ENCODE data around the gene RNF220.

Gene RNF220

DNA sequence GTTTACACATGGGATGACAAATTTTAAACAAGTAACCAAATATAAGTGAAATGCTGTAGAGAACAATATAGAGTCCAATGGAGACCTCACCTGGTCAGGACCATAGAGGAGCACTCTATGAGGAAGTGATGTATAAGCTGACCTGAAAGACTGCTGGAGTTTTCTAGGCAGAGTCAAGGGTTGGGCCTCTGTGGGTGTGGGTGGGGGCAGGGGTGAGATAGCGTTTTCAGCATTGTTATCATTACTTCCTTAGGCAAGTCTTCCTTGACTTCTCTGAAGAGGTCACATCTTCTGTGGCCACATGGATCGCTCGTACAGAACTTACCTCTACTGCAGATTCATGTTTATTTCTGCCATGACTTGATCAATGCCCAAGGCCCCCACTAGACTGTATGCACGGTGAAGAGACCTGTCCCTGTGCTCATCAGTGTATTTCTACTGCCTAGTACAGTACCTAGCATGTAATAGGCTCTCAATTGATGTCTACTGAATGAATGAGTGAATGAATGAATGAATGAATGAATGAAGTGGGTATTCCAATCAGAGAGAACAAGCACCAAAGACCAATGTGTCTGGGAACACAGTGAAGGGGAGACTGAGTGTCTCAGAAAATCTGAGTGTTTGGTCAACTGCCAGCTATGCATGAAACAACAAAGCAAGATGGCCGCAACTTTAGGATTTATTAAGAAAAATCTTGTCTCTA is 116.5 kb downstream of the RNF220 start:
- DNase-seq (ENCODE audit: low read depth, low spot score), result no peak

DNA sequence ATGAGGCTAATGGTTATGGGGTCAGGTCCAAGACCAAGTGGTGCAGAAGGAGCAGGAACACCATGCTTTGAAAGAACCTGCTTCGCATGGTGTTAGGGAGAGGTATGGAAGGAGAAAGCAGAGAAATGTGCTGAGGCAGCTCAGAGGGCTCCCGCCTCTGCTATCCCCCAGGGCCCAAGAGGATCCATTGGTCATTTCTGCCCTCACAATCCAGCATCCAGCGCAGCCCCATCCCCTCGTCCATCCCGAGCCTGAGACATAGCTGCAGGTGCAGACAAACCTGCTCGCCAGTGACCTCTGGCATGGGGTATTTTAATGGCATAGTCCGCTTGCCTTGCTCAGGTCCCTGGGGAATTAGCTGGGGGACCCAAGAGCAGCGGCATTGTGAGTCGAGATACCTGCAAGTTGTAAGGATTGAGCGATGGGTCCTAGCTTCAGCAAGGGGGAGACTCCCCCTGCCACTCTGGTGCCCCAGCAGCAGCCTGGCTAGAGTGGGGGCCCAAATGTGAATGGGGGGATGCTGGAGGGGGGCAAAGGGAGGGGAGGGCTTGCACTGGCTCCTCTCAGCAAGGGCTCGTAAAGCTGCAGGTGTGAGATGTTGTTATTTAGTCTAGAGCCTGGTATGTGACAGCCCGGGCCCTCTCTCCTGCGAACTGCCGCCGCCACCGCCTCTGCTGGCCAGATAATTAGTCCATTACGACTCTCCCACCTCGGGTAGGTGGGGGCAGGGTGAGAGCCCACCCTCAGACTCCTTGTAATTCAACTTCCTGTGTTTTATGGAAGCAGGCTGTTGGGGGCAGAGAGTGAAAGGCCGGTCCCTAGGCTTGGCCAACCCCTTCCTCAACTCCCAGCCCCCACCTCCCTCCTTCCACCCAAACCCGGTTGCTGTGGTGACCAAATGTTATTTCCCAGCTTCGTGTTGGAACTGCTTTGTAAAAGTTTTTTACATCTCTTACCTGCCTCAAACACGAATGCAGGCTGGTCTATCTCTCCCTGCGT is 118.8 kb downstream of the RNF220 start:
- DNase-seq (ENCODE audit: low read depth, low spot score), result no peak

DNA sequence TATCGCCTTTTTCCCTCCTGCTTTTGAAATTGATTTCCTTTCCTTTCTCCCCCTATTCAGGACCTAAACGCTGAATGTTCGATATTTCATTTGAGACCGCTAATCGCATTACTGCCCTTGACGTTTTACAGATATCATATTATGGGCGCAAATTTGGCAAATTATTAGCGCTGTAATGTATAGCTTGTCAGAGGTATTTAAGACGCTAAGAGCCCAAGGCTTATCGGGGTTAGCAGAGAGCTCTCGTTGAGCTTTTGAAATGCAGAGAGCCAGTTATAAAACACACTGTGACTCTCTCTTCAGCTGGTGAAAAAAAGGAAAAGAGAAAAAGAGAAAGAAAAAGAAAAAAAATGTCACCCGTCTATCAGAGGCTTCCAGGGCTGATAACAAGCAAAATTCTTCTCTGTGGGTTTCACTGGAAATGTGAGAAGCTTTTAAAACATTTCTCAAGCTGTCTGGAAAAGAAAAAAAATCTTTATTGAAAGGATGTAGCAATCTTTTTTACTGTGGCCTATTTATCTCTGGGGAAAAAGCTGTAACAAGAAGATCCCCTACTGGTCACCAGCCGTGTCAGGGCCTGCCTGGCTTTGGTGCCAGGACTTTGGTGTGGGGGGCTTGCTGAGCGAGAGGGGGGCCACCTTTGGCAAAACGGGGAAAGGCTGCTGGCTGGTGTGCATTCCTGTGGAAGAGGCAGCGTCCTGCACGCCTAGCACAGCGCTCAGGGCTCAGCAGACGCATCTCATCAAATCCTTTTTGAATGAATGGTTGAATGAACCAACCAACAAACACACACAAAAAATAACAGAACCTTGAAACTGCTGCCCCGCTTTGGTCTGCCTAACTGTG is 119.8 kb downstream of the RNF220 start:
- no peak for DNase-seq (ENCODE audit: low read depth, low spot score)

DNA sequence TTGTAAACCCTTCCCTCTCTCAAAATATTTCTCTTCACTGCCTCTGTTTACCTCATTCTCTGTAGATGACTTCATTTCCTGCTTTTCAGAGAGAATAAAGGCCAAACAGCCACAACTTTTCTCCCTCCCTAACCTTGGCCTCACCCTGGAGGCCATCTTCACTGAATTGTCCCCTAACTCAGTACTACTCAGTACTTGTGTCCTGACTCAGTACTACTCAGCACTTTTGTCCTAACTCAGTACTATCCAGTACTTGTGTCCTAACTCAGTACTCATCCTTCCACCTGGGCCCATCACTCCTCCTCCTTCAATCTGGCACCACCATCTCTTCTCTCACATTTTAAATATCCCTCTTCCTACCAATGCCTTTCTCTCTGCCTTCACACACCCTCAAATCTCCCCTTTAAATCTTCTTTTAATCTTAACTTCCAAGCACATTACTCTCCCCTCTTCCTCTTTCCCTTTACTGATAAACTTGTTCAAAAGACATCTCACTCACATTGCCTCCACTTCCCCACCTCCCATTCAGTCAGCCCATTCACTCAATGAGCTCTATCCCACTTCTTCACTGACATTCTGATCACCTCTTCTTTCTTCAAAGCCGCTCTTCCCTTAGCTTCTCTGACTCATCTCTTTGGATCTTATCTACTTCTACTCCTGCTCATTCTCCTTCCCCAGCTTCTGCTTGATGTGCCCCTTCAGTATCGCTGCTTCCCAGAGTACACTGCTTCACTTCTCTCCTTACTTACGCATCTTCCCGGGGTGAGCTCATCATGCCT is 121.4 kb downstream of the RNF220 start:
- DNase-seq (ENCODE audit: low read depth, low spot score), result no peak

DNA sequence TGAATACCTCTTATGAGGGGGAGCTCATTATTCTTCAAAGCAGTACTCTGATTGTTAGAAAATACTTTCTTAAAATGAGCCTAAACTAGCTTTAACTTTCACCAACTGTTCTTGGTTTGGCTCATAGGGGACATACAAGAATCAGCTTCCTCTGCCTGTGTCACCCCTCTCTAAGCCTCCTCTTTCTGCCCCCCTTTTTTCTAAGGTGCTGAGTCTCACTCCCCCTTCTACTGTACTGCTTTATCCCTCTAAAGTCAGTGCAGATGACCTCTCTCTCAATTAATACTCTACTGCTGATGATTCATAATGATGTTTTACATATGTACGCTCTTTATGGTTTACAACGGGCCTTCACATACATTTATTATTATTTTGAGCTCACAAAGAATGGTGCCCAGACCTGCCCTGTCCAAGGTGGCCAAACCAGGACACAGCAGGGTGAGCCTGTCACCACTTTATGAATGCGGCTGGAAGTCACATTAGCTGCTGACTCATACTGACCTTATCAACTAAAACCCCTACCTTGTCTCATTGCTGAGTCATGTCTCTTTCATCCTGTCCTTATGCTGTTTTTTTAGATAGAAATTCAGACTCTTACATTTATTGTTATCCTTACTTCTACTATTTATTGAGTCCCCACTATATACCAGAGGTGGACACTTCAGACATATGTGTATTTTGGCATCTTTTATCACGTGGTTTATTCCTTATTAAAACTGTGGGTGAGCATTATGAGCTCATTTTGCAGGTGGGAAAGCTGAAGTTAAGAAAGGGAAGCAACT is 126.9 kb downstream of the RNF220 start:
- DNase-seq (ENCODE audit: low read depth, low spot score), result no peak

DNA sequence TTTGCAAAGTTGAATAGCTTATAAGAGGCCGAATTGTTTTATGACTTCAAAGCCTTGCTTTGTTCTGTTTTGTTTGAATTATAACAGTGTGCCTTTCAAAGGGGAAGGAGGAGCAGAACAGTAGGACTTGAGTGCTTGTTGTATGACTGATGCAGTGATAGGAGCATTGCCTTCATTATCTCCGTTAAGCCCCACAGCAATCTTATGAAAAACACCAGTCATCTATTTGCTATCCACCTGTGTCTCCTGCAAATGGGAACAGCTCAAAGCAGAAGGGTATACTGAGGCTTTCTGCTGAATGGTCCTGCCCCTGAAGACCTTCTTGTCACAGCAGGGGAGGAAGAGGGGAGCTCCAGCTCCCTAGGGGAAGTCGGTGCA is 127.5 kb downstream of the RNF220 start:
- DNase-seq (ENCODE audit: low read depth, low spot score), result no peak

DNA sequence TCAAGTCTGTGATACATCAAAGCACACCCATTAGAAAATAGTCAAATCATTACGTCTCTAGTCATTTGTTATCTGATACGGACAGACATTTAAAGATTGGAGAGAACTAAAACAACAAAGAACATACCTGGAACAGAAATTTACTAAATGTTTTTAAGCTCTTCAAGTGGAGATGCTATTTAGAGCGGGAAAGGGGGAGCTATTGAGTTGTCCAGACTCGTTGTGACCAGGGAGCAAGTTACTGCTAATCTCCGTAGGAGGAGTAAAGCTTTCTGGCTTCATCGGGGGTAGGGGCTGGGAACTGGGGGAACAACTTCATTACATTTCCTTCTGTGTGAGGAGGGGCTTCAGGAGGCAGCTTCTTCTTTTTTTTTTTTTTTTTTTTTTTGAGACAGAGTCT is 129.7 kb downstream of the RNF220 start:
- no peak for DNase-seq (ENCODE audit: low read depth, low spot score)

DNA sequence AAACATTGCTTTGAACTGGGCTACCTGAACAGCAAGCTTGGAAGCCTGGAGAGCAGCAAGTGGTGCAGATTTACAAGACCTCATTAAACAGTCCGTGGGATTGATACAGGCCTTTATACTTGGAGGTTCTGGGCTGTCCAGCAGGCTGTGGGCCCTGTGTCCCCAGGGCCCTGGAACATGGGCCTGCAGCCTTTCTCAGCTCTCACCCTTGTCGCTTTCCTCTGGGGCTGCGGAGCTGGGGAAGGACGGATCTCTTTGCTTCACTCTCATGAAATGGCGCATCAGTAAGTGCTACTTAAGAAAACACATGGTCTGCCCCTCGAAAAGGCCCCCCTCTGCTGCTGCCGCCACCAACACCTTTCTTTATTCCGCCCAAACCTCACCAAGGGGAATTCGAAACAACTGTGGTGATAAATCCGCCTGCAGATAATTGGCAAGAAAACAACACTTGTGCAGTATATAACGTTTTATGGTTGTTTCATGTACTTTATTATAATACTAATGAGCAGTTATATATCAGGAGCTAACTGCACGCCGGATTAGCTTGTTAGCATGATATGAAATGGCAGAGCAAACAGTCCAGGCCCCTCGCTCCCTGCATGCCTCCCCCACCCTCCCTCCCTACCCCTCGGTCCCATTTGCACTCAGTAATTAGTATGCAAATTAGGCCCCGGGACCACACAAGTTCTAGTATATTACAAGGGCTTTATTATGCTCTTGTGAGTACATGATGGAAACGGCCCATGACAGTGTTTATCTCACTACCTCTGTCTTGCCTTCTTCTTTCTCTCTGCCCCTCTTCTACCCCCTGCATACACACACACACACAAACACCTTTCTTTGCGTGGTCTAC is 131.5 kb downstream of the RNF220 start:
- DNase-seq (ENCODE audit: low read depth, low spot score), result no peak

DNA sequence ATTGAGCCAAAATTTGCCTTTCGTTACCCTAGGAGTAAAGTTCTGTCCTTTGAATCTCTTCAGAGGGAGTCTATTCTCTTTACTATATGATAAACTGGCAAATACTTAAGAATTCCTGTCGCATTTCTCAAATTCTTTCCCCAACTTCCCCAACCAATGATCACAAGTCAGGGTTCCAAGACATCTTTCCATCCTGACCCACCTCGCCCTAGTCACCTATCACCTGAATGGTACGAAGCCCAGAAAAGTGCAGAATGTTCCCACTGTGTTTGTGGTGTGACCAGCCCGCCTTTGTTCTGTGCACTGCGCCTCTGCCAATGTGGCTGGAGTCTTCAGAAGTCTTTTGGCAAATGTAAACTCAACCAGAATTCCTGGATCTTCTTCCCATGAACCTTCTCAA is 132.5 kb downstream of the RNF220 start:
- no peak for DNase-seq (ENCODE audit: low read depth, low spot score)

DNA sequence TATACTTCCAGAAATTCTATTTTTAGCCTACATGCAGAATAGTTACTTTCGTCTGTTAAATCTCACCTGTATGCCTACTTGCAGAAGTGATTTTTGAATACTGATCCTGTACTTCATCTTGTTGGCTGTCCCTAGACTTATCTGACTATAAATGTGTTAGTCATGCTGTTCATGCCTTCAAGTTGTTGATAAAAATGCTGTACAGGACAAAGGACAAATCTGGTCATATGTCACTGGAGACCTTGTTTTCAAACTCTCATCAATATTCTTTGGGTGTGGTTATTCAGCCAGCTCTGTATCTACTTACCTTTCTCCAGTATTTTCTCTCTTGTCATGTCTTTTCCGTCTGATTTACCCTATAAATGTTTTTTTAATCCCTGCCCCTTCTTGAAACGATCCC is 132.9 kb downstream of the RNF220 start:
- DNase-seq (ENCODE audit: low read depth, low spot score), result no peak

DNA sequence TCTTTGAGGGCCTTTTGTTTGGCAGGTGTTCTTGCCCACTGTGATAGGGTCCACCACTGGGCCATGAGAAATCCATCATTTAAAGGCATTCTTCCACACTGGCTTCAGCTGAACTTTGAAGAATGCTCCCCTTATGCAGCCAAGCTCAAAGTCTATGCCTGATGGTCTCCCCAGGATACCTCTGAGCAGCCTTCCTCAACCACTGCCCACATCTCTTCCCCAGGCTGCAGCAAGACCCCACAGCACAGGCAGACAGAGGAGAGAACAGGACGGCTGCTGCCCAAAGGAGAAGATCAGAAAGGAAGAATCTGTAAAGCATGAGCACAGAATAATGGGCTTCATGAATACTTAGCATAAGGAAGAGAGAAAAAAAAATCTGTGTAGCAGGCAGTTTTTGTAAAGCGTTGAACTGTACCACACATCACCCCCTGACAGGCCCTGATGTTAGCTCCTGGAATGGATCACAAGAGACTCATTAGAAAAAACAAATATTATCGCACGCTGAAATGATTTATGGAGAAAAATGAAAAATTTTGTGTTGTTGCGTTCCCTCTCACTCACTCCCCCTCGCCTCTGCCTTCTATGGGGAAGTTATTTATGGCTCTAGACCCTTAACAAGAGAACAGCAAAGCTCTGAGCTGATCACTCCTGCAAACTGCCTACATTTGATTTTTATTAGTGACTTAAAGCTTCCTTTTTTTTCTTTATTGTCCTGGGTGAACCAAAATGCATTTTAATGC is 135.1 kb downstream of the RNF220 start:
- DNase-seq (ENCODE audit: low read depth, low spot score), result no peak

DNA sequence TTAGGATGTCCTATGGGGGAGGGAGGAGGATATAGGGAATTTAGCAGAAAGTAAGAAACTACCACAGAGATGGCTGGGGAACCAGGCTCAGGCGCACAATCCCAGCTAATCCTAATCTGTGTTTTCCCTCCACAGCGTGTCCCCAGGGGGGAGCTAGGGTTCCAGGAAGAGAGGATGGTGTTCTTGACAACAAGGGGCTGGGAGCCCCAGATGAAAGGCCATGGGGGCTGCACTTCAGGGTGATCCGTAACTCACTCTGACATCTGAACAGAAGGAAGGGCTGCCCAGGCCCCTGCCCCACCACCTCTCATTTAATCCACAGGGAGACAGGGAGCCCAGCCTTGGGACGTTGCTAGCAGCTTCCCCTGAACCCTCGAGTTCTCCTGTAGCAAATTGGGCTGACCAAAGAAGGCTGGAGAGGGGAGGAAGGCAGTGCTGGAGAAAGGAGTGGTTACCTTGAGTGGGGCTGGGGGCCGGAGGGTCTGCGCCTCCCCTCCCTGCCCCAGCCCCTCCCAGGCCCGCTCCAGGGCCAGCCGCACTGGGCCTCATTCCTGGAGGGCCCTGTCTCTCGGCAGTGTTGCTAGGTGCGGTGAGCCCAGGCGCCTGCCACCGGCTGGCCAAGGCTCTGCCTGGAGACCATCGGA is 137.5 kb downstream of the RNF220 start:
- DNase-seq (ENCODE audit: low read depth, low spot score), result no peak

DNA sequence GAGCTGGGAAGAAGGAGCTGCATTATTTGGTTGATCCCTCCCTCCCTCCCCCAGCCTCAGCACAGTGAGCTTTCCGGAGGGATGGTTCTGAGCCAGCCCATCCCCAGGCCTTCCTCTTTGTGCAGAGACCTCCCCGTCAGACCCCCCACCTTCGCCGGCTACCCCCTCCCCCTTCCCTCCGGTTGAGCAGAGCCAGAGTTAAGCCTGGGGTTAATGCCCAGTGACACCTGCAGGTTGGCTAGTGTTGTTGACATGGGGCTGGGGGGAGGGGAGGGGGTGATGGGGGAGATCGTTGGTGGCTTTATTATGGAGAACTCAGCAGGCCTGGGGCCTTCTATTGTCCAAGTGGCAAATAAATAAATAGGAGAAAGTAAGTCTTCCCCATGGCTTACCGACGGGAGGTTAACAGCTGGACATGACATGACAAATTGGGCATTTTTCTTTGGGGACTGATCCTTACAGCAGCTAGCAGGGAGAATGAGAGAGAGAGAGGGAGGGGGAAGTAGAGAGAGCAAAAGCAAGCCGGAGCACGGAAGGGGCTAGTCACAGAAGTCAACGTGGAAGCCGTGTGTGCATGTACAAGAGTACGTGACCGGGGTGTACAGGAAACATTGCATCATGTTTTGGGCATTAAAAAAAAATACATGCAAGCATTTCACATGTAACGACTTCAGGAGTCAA is 138.1 kb downstream of the RNF220 start:
- DNase-seq (ENCODE audit: low read depth, low spot score), result no peak

DNA sequence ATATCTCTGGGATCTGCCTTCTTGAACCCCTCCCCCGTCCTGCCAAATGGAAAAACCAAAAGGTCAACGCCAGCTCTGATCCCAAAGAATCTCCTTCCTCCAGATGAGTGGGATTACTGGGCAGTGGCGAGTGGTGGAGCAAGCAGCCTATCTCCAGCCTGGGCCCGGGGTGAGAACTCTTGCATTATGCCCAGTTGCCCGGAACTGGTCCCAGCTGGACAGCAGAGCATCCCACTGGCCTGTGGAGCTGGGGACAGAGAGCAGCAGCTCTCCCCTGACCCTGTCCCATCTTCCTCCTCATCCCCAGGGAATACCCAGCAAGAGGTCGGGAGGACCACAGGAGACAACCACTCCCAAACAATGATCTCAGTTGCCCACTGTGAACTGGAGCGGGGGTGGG is 138.7 kb downstream of the RNF220 start:
- no peak for DNase-seq (ENCODE audit: low read depth, low spot score)

DNA sequence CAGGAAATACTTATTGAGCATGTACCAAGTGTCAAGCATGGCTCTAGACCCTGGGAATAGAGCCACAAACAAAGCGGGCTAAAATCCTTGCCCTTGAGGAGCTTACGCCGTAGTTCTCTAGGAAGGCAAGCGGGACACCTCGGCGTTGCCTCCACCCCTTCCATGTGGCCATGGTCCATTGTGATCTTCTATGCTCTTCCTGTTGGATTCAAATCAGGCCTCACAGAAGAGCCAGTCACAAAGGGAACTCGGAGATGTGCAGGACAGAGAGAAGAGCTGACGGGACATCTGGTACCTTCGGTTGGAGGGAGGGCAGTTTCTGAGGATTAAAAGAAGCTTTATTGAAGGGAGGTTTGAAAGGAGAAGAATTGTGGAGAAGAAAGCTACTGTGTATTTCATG is 139.9 kb downstream of the RNF220 start:
- DNase-seq (ENCODE audit: low read depth, low spot score), result no peak

DNA sequence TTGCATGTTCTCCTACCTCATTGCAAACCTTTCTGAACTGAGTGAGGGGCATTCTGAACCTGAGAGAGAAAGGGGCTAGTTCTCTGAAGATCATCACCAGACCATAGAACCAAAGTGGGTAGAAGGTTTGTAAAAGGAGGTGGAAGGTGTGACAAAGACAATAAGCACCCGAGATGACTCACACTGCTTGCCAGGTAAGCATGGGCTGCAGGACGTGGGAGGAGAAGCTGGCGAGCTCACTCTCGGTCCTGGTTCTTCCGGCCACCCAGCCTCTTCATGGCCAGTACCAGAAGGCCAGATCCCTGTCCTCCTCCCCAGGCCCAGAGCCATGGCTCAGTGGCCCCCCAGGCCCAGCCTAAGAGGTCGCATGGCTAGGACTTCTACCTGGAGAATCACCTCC is 140.9 kb downstream of the RNF220 start:
- DNase-seq (ENCODE audit: low read depth, low spot score), result no peak

DNA sequence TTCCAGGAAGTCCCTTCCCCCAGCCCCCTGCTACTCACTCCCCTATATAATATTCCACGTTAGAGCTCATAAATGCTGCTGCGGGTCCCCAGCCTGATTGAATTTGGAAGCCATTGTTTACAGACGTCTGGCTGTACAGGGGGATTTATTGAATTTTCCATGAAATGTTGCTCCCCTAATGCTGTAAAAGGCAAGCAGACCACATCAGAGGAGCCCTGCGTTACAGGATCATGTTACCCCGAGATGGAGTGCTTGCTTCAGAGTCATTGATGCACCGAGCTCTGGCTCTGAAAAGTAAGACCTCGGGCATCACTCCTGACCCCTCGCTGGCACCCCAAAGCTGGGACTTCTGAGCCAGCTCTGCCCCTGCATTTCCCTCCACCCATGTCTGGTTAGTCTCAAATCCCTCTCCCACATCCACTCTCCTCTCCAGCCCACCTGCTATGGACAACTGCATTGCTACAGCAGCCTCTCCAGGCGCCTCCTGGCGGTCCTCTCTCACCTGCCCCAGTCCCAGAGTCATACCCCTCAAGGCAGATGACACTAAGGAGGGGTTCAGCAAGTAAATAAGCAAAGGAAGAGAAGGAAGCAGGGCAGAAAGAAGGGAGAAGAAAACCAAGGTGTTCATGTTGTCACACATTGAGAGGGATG is 141.5 kb downstream of the RNF220 start:
- no peak for DNase-seq (ENCODE audit: low read depth, low spot score)

All from brain pericyte (primary cell).